GM15510 (cell line): Measurements from ENCODE around the gene PSG5.
"Not testable (repeated sequence)": the region's sequence is repeated elsewhere in the genome, so short reads cannot be mapped to it uniquely, and the experiment has no call there.

ENCODE experiments used
- POLR2A ChIP-seq: IDR thresholded peaks from 3 replicates; pipeline ENCODE4 v1.6.1; 2011; ENCODE audit warnings: borderline replicate concordance; ENCODE audit not compliant: insufficient read length; ENCODE audit errors: extremely low read depth

Gene PSG5

DNA sequence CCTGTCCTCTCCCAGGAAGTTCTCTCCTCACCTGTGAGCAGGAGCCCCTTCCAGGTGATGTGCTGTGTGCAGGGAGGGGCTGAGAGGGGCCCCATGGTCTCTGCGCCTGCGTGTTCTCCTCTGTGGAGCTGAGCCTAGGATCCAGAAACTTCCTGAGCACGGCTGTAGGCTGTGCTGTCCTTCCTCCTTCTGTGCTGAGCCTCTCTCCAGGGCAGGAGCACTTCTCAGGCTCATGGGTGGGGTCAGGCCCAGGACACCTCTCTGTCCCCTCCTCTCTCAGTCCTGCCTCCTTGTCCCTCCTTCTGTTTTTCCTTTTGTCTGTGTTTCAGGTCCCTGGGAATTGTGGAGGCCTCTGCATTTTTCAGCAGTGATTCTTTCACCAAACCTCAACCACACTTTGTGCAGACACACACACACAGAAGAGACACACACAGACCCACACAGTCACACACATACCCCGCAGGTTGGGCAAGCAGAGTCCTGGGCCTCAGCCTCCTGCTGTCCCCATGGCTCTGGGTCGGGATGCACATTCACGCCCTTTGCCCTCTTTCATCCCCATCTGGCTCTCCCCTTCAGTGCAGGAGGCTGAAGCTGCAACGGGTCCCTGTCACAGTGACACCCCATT is at the start of gene PSG5:
TSS of gene PSG5 (minus strand) at position 226 of the 625 bp plus-strand sequence. CDS start at position 95, 131 bp downstream.
- TF ChIP-seq POLR2A: not testable (repeated sequence)

DNA sequence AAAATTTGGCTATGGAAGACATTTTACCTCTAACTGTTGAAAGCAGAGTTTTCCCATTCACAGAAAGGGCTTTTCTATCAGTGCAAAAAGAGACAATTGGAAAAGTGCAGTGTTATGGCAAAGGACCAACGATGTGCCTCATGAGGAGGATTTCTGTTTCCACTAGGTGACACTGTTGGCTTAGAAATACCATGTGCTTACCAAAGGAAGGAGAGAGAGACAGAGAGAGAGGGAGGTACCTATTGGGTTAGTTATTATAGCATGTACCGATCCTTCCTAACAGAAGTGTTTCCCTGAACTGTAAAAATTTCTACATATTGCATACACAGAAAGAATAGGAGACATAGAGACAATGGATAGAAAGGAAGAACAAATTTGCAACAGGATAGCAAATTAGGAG is 43.0 kb upstream of the PSG5 start:
- TF ChIP-seq POLR2A: no peak

DNA sequence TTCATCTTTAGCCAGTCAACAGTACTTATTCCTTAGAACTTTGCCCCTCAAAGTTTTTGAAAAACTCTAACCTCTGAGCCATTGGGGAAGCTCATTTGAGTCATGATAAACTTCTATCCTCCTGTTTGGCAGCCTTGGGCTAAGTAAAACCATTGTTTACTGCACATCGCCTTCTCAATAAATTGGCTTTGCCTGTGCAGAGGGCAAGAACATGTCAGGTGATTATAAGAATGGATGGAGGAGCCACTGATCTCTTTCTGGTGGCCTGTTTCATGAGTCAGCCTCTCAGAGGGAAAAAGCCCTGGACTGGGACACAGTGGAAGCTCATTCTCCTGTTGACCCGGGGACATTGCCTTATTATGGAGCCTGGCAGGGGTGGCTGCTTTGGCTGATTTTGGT is 38.5 kb upstream of the PSG5 start:
- TF ChIP-seq POLR2A: no peak

DNA sequence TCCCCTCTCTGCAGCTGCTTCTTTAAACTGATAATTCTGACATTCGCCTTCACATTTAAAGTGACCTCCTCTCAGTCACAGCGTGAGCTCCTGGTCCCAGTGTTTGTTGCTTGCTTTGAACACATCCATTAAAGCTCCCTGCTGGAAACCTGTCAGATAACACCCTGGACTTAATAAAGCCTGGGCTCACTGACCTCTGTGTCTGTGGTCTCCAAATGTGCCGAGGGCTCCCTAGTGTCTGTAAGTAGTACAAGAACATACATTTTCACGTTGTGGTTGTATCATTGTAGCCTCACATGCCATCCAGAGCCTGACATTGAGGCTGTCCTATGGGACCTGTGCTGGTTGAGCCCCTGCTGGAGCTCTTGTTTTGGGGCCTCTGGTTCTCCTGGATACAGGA is 21.7 kb upstream of the PSG5 start:
- no peak for TF ChIP-seq POLR2A

GRCh38 chr19:43205471-43206105 is 19.3 kb upstream of the PSG5 start, which contains the start of gene PSG4:
PSG4 (minus strand) TSS chr19:43205638; CDS start chr19:43205536, 102 bp downstream.
- TF ChIP-seq POLR2A: not testable (repeated sequence)

- TF ChIP-seq POLR2A: no peak
Observed at GRCh38 chr19:43152214-43152613, 34.1 kb downstream of the PSG5 start.

GRCh38 chr19:43148233-43148632 is 38.1 kb downstream of the PSG5 start:
- TF ChIP-seq POLR2A: no peak

DNA sequence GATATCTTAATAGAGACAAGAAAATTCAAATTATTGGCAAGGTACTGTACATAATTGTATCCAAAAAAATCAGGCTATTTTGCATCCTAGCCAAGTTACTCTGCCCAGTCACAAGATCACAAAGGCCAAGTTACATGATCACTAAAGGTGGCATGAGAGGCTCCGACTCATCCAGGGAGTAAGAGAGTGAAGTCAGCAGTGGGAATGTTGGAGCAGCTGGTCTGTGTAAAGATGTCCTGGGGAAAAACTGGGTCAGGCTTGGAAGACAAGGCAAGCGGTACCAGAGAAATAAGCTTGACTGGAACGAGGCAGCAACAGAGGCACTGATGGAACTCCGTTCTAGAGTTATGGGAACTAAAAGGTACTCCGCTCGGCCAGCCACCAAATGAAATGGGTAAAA is 53.6 kb downstream of the PSG5 start:
- TF ChIP-seq POLR2A: no peak

- no peak for TF ChIP-seq POLR2A
Observed at GRCh38 chr19:43126720-43127119, 59.6 kb downstream of the PSG5 start.

DNA sequence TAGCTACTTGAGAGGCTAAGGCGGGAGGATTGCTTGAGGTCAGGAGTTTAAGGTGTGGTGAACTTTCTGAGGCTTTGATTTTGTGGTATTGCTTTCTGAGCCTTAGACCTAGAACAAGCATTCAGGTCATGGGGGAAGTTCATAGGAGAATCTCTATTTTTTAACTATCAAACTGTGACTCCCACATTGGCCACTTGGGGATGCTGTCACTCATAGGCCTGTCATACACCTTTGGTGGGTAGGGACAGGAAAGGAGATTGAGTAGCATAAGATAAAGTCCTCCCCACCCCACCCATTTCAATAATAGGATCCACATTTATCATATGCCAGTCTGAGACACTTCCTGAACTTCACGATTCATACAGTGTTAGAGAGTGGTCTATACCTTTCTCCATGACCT is 62.0 kb downstream of the PSG5 start:
- TF ChIP-seq POLR2A: no peak
